DOHH2 (cell line): ENCODE data around the gene ZNF532.
A peak's percentile ranks its signal among the peaks of the same experiment; 100 is the strongest.

Experiments used
- H3F3A ChIP-seq: fragments of 200-600 bp; sonication (generic), shearing (Covaris generic); 2 replicates; pipeline ENCODE4 v1.6.0; 2016; ENCODE audit warnings: antibody characterized with exemption, mild to moderate bottlenecking; ENCODE audit not compliant: control insufficient read depth, insufficient read depth
- H3K27ac ChIP-seq: fragments of 200-600 bp; sonication (generic); 2 replicates; pipeline ENCODE4 v1.5.1; 2014; ENCODE audit warnings: low read depth, mild to moderate bottlenecking, low read length, moderate library complexity
- H3K27me3 ChIP-seq: fragments of 200-600 bp; sonication (generic); 2 replicates; pipeline ENCODE4 v1.6.1; 2014; ENCODE audit warnings: mild to moderate bottlenecking, low read length, mixed read lengths; ENCODE audit not compliant: control insufficient read depth
- H3K36me3 ChIP-seq: fragments of 200-600 bp; sonication (generic); 2 replicates; pipeline ENCODE4 v1.6.1; 2014; ENCODE audit warnings: mild to moderate bottlenecking, low read length, moderate library complexity, mixed read lengths; ENCODE audit not compliant: control insufficient read depth
- H3K4me1 ChIP-seq: fragments of 200-600 bp; sonication (generic); 2 replicates; pipeline ENCODE4 v1.6.1; 2014; ENCODE audit warnings: mild to moderate bottlenecking, low read length, mixed read lengths; ENCODE audit not compliant: control insufficient read depth
- H3K4me2 ChIP-seq: fragments of 200-600 bp; sonication (generic); 2 replicates; pipeline ENCODE4 v1.6.0; 2014; ENCODE audit warnings: mild to moderate bottlenecking, low read length, moderate library complexity
- H3K4me3 ChIP-seq: fragments of 200-600 bp; sonication (generic); 2 replicates; pipeline ENCODE4 v1.5.1; 2014; ENCODE audit warnings: mild to moderate bottlenecking, low read length, mixed read lengths
- H3K79me2 ChIP-seq: fragments of 200-600 bp; sonication (generic); 2 replicates; pipeline ENCODE4 v1.6.1; 2014; ENCODE audit warnings: mild to moderate bottlenecking, low read length, mixed read lengths; ENCODE audit not compliant: control insufficient read depth
- H3K9me2 ChIP-seq: fragments of 200-600 bp; sonication (generic); replicated peaks from 2 replicates; pipeline ENCODE4 v1.6.1; 2014; ENCODE audit warnings: mild to moderate bottlenecking, low read length, mixed read lengths; ENCODE audit not compliant: control insufficient read depth
- H3K9me3 ChIP-seq: fragments of 200-600 bp; sonication (generic); 2 replicates; pipeline ENCODE4 v1.6.1; 2014; ENCODE audit warnings: antibody characterized with exemption, low read length, mixed read lengths; ENCODE audit not compliant: control insufficient read depth, insufficient read depth
- H4K20me1 ChIP-seq: fragments of 200-600 bp; sonication (generic); 2 replicates; pipeline ENCODE4 v1.6.0; 2014; ENCODE audit warnings: low read depth, mild to moderate bottlenecking, antibody characterized with exemption, low read length, moderate library complexity; ENCODE audit not compliant: control insufficient read depth, insufficient read depth
- EZH2phosphoT487 ChIP-seq: fragments of 200-600 bp; sonication (generic); IDR thresholded peaks from 2 replicates; pipeline ENCODE4 v1.6.1; 2017; ENCODE audit warnings: borderline replicate concordance, mild to moderate bottlenecking, antibody characterized with exemption, low read length, moderate library complexity, mixed read lengths
- TF ChIP-seq, protein P1 (sequence below): fragments of 200-600 bp; sonication (generic); IDR thresholded peaks from one replicate; pipeline ENCODE4 v1.5.1; 2014; ENCODE audit warnings: antibody characterized with exemption, mild to moderate bottlenecking, low read depth, low read length; ENCODE audit not compliant: poor library complexity, severe bottlenecking

Gene ZNF532

DNA sequence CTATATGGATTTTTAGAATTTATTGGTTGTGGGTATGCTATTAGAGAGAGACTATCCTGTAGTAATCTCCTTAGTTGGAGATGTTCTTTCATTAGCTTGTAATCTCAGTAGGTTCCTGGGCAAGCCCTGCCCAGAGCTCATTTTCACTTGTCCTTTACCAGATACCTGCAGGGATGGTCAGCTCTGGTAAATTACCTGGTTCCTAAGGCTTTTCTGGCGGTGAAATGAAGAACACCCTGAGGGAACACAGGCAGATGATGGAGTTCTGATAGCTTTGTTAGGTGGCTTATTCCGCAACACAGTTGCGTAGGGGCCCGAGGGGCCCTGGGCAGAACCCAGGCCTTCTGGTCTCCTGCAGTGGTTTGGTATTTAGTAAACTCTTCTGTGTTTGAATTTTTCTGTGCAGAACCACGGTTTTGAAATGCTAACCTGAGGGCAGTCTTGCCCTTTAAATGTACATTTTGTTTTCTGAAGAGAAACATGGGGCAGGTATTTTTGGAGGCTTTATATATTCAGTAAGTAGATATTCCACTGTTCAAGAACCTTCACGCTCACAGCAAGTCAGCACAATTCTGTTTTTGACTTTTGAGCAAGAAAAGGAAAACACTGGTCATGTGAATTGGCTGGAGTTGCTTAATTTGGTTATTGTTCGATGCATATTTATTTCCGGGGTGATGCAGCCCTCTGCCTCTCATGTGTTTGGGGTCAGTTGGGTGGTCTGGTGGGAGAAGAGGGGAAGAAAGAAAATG is 22.4 kb downstream of the ZNF532 start:
- Histone ChIP-seq H3K4me1 (peaks cover 58% of the 10 kb centered on the region), H3K36me3 (peaks cover 52% of the 10 kb centered on the region), H3K79me2 (peaks cover 57% of the 10 kb centered on the region), H3K9me2 (no peaks in the 10 kb centered on the region), H3K9me3 (no peaks in the 10 kb centered on the region), H3K4me2 (peak overlapping the region; percentile 72), H3K27ac (peak overlapping the region; percentile 66), H3K27me3 (no peaks in the 10 kb centered on the region), H3K4me3 (peak overlapping the region; percentile 55), H4K20me1 (no peaks in the 10 kb centered on the region), H3F3A (peaks cover 24% of the 10 kb centered on the region)
- TF ChIP-seq EZH2phosphoT487: no peak
- TF ChIP-seq, protein P1, sequence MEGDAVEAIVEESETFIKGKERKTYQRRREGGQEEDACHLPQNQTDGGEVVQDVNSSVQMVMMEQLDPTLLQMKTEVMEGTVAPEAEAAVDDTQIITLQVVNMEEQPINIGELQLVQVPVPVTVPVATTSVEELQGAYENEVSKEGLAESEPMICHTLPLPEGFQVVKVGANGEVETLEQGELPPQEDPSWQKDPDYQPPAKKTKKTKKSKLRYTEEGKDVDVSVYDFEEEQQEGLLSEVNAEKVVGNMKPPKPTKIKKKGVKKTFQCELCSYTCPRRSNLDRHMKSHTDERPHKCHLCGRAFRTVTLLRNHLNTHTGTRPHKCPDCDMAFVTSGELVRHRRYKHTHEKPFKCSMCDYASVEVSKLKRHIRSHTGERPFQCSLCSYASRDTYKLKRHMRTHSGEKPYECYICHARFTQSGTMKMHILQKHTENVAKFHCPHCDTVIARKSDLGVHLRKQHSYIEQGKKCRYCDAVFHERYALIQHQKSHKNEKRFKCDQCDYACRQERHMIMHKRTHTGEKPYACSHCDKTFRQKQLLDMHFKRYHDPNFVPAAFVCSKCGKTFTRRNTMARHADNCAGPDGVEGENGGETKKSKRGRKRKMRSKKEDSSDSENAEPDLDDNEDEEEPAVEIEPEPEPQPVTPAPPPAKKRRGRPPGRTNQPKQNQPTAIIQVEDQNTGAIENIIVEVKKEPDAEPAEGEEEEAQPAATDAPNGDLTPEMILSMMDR: no peak

DNA sequence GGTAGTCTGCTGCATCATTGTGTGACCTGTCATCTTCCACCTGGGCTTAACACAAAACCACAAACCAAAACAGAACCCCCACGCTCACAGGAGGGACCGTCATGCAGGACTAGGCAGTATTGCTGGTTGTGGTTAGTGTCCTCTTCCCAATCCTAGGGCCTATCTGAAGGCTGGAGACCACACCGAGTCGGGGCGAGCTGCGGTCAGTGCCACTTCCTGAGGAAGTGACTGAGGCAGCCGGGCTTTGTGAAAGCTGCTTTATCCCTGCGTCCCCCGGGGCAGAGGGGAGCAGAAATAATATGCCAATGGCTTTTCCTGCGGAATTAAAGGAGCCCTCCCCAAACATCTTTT is 22.9 kb downstream of the ZNF532 start:
- Histone ChIP-seq H3F3A (peaks cover 27% of the 10 kb centered on the region), H4K20me1 (no peaks in the 10 kb centered on the region), H3K36me3 (peaks cover 51% of the 10 kb centered on the region), H3K4me1 (peaks cover 58% of the 10 kb centered on the region), H3K9me3 (no peaks in the 10 kb centered on the region), H3K27me3 (no peaks in the 10 kb centered on the region), H3K4me2 (peak overlapping the region; percentile 72), H3K4me3 (peak overlapping the region; percentile 55), H3K9me2 (no peaks in the 10 kb centered on the region), H3K27ac (peak overlapping the region; percentile 66), H3K79me2 (peaks cover 55% of the 10 kb centered on the region)
- TF ChIP-seq EZH2phosphoT487: no peak
- TF ChIP-seq, protein P1: no peak

DNA sequence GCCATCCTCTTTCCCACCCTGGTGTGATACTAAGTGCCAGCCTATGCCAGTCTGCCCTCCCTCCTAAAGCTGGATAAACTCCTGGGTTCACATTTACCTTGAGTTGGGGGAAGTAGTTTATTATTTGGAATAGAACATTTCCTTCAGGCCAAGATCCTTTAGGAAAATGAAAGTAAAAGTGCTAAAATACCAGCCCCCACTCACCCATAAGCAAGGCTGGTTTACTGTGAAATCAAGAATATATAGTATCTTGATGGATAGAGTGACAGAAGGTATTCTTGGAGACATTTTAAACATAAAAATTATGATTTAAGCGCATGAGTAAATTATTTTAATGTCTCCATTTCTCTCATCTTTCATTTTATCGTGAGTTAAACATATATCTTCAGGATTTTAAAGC is 27.1 kb downstream of the ZNF532 start:
- H3K27ac ChIP-seq: no peak overlapping the region
- no peaks in the 10 kb centered on the region for H3K9me2 ChIP-seq
- peaks cover 39% of the 10 kb centered on the region for H3F3A ChIP-seq
- no peaks in the 10 kb centered on the region for H3K9me3 ChIP-seq
- peaks cover 68% of the 10 kb centered on the region for H3K79me2 ChIP-seq
- peaks cover 70% of the 10 kb centered on the region for H3K4me1 ChIP-seq
- H4K20me1 ChIP-seq: no peaks in the 10 kb centered on the region
- H3K36me3 ChIP-seq: peaks cover 39% of the 10 kb centered on the region
- no peaks in the 10 kb centered on the region for H3K27me3 ChIP-seq
- no peak overlapping the region for H3K4me3 ChIP-seq
- TF ChIP-seq EZH2phosphoT487: no peak
- no peak overlapping the region for H3K4me2 ChIP-seq

DNA sequence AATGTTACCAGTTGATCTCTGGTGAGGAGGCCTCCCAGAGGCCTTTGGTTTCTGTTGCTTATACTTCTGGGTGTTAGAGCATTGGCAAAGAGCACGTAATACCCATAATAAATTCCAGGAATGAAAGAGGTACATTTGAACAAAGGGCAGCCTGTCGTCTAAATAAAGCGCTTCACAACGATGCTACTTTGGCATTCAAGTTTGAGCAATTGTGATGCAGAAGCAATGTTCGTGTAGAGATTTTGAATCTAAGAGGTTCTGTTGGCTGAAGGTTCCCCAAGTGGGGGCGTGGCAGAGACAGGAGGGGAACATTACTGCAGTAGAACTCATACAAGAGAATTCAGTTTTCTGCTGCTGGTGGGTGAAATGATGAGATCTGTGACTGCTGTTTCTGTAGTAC is 27.8 kb downstream of the ZNF532 start:
- H3K9me3 ChIP-seq: no peaks in the 10 kb centered on the region
- peaks cover 33% of the 10 kb centered on the region for H3F3A ChIP-seq
- H3K4me3 ChIP-seq: no peak overlapping the region
- TF ChIP-seq EZH2phosphoT487: no peak
- TF ChIP-seq, protein P1: no peak
- H3K9me2 ChIP-seq: no peaks in the 10 kb centered on the region
- H4K20me1 ChIP-seq: no peaks in the 10 kb centered on the region
- peaks cover 36% of the 10 kb centered on the region for H3K36me3 ChIP-seq
- no peak overlapping the region for H3K27ac ChIP-seq
- no peaks in the 10 kb centered on the region for H3K27me3 ChIP-seq
- H3K4me2 ChIP-seq: no peak overlapping the region
- peaks cover 70% of the 10 kb centered on the region for H3K4me1 ChIP-seq
- peaks cover 68% of the 10 kb centered on the region for H3K79me2 ChIP-seq
